ENCODE measurements around the gene TENM4. TPM values are rescaled to one million over a fixed set of nuclear protein-coding genes. Genes with fewer than 3 reads are reported as not detected.

TENM4 gene
- 0.02 and 1.0 TPM in 2 replicates for total RNA-seq (2013; cell fraction: nucleolus; rRNA removed)
- total RNA-seq (2014; rRNA removed) (0.06 TPM in 1 of 2 replicates, not detected in the other), total RNA-seq (2014; rRNA removed; fragmentation: Illumina TruSeq; extraction: Trizol) (not detected in 2 replicates), total RNA-seq (2021) (0.03 TPM in 2 replicates), polyA plus RNA-seq (2011; rRNA removed) (0.12 and 0.23 TPM in 2 replicates), polyA plus RNA-seq (2014; fragmentation: Illumina TruSeq; extraction: Trizol) (not detected in 2 replicates), polyA plus RNA-seq (2014; fragmentation: Nextera tagmentation; extraction: Ambion mirVana) (not detected), polyA plus RNA-seq (2014; rRNA removed) (not detected in 2 replicates), polyA plus RNA-seq (2016; fragmentation: Nextera tagmentation; extraction: Ambion mirVana) (not detected), polyA minus RNA-seq (2011; rRNA and poly(A)+ RNA removed) (0.05 and 0.07 TPM in 2 replicates), Bru-seq, nascent RNA (percentile 5 among the genes with signal in this experiment), BruChase-seq, experiment 1, labeled RNA remaining after a 6-hour chase (percentile 5 among the genes with signal in this experiment), BruChase-seq, experiment 2, labeled RNA remaining after a 2-hour chase (percentile 6 among the genes with signal in this experiment)
- polyA plus RNA-seq (2011; ENCODE audit: low read depth), result not detected
- 0.02 and 0.06 TPM in 2 replicates for polyA plus RNA-seq (2011; cell fraction: cytosol; rRNA removed)
- polyA plus RNA-seq (2011; cell fraction: nucleus; rRNA removed), result 0.12 and 0.39 TPM in 2 replicates
- polyA plus RNA-seq (2012), result 0.01 TPM in 1 of 2 replicates, not detected in the other
- polyA minus RNA-seq (2011; cell fraction: cytosol; rRNA and poly(A)+ RNA removed), result 0.21 TPM in 1 of 2 replicates, not detected in the other
- polyA minus RNA-seq (2011; cell fraction: nucleus; rRNA and poly(A)+ RNA removed), result 0.24 and 0.67 TPM in 2 replicates
- long read RNA-seq, experiment 1, result 0 reads
- long read RNA-seq, experiment 2, partial matches to known transcripts, result 0 of 2 reads
- long read RNA-seq, experiment 2, other reads (novel, unspliced or antisense), result 2 of 2 reads

DNA sequence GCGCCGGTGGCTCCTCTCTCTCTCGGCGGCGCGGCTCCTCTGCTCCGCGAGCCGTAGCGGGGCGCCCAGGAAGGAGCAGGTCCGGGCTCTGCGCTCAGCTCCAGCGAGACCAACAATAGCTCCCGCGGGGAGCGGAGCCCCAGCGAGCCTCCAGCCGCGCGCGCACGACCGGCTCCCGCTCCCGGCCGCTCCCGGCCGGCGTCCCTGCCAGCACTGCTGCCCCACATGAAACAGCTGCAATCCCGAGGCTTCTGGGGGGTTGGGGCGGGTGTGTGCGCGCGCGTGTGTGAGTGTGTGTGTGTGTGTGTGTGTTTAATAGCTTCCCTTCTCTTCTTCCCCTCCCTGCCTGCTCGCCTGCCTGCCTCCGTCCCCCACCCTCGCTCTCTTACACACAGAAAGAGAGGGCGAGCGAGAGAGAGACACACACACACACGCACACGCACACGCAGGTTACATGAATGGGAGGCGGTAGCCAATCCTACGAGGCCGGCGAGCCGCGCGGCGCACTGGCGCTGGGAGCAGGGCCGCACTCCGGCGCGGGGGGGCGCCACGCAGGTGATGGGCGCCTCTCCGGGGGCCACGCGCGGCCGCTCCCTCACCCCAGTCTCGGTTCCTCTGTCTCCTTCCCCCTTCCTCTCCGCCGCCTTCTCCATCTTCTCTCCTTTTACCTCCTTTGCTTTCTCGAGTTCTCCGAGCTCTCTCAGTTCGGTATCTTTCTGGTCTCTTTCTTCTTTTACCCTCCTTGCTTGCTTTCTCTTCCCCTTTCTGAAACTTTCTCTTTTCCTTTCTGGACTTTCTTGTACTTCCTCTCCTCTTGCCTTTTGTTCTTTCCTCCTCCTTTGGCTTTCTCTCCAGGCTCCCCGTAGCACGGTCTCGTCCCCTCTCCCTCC is at the start of gene TENM4:
Gene TENM4, minus strand, starts transcription at position 460 of the 890 bp plus-strand sequence. CDS start 371,086 bp downstream, outside the sequence.
- intact Hi-C loops (cut with micrococcal nuclease; ENCODE audit: unreplicated experiment), result no loop called here
- no peak within 1 kb of the TSS for H3K9ac ChIP-seq (ENCODE audit: control insufficient read depth, insufficient read depth, low read length)
- TF ChIP-seq GATAD2B (conservative IDR thresholded peaks at IDR 0.05; ENCODE audit: low read depth), result no peak
- TF ChIP-seq, protein P1, sequence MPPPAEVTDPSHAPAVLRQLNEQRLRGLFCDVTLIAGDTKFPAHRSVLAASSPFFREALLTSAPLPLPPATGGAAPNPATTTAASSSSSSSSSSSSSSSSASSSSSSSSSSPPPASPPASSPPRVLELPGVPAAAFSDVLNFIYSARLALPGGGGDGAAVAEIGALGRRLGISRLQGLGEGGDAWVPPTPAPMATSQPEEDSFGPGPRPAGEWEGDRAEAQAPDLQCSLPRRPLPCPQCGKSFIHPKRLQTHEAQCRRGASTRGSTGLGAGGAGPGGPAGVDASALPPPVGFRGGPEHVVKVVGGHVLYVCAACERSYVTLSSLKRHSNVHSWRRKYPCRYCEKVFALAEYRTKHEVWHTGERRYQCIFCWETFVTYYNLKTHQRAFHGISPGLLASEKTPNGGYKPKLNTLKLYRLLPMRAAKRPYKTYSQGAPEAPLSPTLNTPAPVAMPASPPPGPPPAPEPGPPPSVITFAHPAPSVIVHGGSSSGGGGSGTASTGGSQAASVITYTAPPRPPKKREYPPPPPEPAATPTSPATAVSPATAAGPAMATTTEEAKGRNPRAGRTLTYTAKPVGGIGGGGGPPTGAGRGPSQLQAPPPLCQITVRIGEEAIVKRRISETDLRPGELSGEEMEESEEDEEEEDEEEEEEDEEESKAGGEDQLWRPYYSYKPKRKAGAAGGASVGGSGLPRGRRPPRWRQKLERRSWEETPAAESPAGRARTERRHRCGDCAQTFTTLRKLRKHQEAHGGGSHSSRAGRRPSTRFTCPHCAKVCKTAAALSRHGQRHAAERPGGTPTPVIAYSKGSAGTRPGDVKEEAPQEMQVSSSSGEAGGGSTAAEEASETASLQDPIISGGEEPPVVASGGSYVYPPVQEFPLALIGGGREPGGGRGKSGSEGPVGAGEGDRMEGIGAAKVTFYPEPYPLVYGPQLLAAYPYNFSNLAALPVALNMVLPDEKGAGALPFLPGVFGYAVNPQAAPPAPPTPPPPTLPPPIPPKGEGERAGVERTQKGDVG (CRISPR knock-in tag; IDR thresholded peaks at IDR 0.05), result no peak
- TF ChIP-seq, protein P2, sequence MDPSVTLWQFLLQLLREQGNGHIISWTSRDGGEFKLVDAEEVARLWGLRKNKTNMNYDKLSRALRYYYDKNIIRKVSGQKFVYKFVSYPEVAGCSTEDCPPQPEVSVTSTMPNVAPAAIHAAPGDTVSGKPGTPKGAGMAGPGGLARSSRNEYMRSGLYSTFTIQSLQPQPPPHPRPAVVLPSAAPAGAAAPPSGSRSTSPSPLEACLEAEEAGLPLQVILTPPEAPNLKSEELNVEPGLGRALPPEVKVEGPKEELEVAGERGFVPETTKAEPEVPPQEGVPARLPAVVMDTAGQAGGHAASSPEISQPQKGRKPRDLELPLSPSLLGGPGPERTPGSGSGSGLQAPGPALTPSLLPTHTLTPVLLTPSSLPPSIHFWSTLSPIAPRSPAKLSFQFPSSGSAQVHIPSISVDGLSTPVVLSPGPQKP (IDR thresholded peaks at IDR 0.05; ENCODE audit: low read depth, low read length), result no peak
- no peak for TF ChIP-seq WRNIP1 (IDR thresholded peaks at IDR 0.05; ENCODE audit: borderline replicate concordance, low read depth, low read length)
- no peak for TF ChIP-seq PKNOX1 (IDR thresholded peaks at IDR 0.05)
- no peak for TF ChIP-seq SIN3A (IDR thresholded peaks at IDR 0.05; ENCODE audit: low read depth, low read length)
- TF ChIP-seq SUZ12 (IDR thresholded peaks at IDR 0.05; ENCODE audit: unreplicated experiment), result no peak
- no peak for TF ChIP-seq E2F8 (IDR thresholded peaks at IDR 0.05; ENCODE audit: low read depth, partially characterized antibody)
- no peak for TF ChIP-seq KLF5 (IDR thresholded peaks at IDR 0.05; ENCODE audit: partially characterized antibody)

More for the DNA sequence above, at the start of gene TENM4:
- peaks cover 3% of the 10 kb centered on the region; the same call in 1 of the 2 replicates for H3K4me1 ChIP-seq (ENCODE audit: control insufficient read depth, insufficient read depth, low read length)
- H3K27ac ChIP-seq (ENCODE audit: control insufficient read depth, insufficient read depth), result no peak within 1 kb of the TSS
- BruUV-seq (replicated peaks), result no TSS peak
- FAIRE-seq (no peak), DNase-seq (ENCODE audit: low read depth, low spot score) (no peak), ATAC-seq (peak; percentile 65)
- RAD21 ChIA-PET (ENCODE audit: unreplicated experiment), result interaction anchor here (0.7 to 1.6 kb wide), 3 partner anchors 40 to 601 kb away, joined by 3 to 9 read pairs (median 4); no protein-coding TSS in a partner anchor
- H3K79me2 ChIP-seq (ENCODE audit: control insufficient read depth, insufficient read depth, low read length), result no peaks in the 10 kb centered on the region
- peaks cover 28 to 44% of the 10 kb centered on the region in 2 experiments for H3K27me3 ChIP-seq (replicated peaks in 1 of 2; ENCODE audit: control insufficient read depth in 2 of 2, insufficient read depth in 2 of 2, low read length in 1 of 2)
- H3K36me3 ChIP-seq (ENCODE audit: control insufficient read depth in 2 of 2, insufficient read depth in 2 of 2, low read length in 1 of 2), result no peaks in the 10 kb centered on the region
- WGBS (ENCODE audit: insufficient coverage, insufficient replicate concordance, low lambda C conversion rate, missing lambda C conversion rate), result 2% methylated on average over 45 of the region's 74 CpGs
- in situ Hi-C loops (cut with MboI), result no loop called here
- SMC1A ChIA-PET (ENCODE audit: uncharacterized antibody, unreplicated experiment), result no interaction called here
- peak within 1 kb of the TSS; percentile 22; the same call in 1 of the 2 replicates for H3K4me3 ChIP-seq
- peaks cover 4% of the 10 kb centered on the region; the same call in 1 of the 2 replicates for H4K20me1 ChIP-seq (ENCODE audit: control insufficient read depth, insufficient read depth)
- no peaks in the 10 kb centered on the region; the same call in 2 of the 3 replicates for H3K9me3 ChIP-seq (replicated peaks; ENCODE audit: control insufficient read depth, insufficient read depth, low read length)
- POLR2A ChIA-PET, result no interaction called here
- no peak within 1 kb of the TSS for H2AFZ ChIP-seq (ENCODE audit: control insufficient read depth, low read depth, low read length)
- H3K4me2 ChIP-seq (ENCODE audit: control insufficient read depth, insufficient read depth), result peak within 1 kb of the TSS; percentile 79
- CTCF ChIA-PET, result interaction anchor here (1.6 to 2.7 kb wide), 5 partner anchors 9 to 54 kb away, joined by 4 to 9 read pairs (median 5); no protein-coding TSS in a partner anchor
